Measurements from ENCODE around the gene ZC3HAV1L. TPM values are rescaled to one million over a fixed set of nuclear protein-coding genes. Genes with fewer than 3 reads are reported as not detected.

Gene ZC3HAV1L
- total and polyA plus RNA-seq, 2 experiments from 2014 or later: 2.0 to 11.3 TPM

- Histone ChIP-seq H4K20me1 (replicated peaks; ENCODE audit: insufficient read depth) (no peaks in the 10 kb centered on the region), H2AFZ (no peak overlapping the region), H3K4me1 (ENCODE audit: insufficient read depth) (no peaks in the 10 kb centered on the region; the same call in 1 of the 2 replicates), H3K9me2 (ENCODE audit: insufficient read depth) (no peaks in the 10 kb centered on the region), H3K27me3 (ENCODE audit: insufficient read depth) (no peaks in the 10 kb centered on the region), H3K36me3 (ENCODE audit: insufficient read depth) (peaks cover 9% of the 10 kb centered on the region), H3F3A (replicated peaks; ENCODE audit: low read depth) (peaks cover 6% of the 10 kb centered on the region; the same call in 1 of the 2 replicates), H3K79me2 (replicated peaks; ENCODE audit: insufficient read depth) (no peaks in the 10 kb centered on the region), H3K27ac (ENCODE audit: low read depth) (no peak overlapping the region), H3K4me3 (no peak overlapping the region), H3K4me2 (no peak overlapping the region)
- peaks cover 12% of the 10 kb centered on the region; the same call in 2 of the 3 replicates for H3K4me1 Mint-ChIP-seq
- peaks cover 15% of the 10 kb centered on the region; the same call in 2 of the 3 replicates for H3K36me3 Mint-ChIP-seq (ENCODE audit: low read depth)
- H3K4me3 Mint-ChIP-seq: no peak overlapping the region
- H3K27me3 Mint-ChIP-seq (ENCODE audit: insufficient read depth, low read depth, poor library complexity): no peaks in the 10 kb centered on the region
- H3K9me3 Mint-ChIP-seq: no peaks in the 10 kb centered on the region
- ATAC-seq (peak; percentile 27; the same call in 1 of the 3 replicates), DNase-seq (ENCODE audit: low spot score) (no peak)
- TF ChIP-seq NANOG (IDR thresholded peaks at IDR 0.05; ENCODE audit: borderline replicate concordance): no peak
- H3K27ac Mint-ChIP-seq: no peak overlapping the region
These were observed 10.3 kb upstream of the ZC3HAV1L start for GRCh38 chr7:139046143-139046542.

- peaks cover 15% of the 10 kb centered on the region; the same call in 2 of the 3 replicates for H3K36me3 Mint-ChIP-seq (ENCODE audit: low read depth)
- Histone ChIP-seq H2AFZ (no peak overlapping the region), H3K4me3 (no peak overlapping the region), H3K27ac (ENCODE audit: low read depth) (no peak overlapping the region), H3F3A (replicated peaks; ENCODE audit: low read depth) (peaks cover 6% of the 10 kb centered on the region; the same call in 1 of the 2 replicates), H3K36me3 (ENCODE audit: insufficient read depth) (peaks cover 9% of the 10 kb centered on the region), H3K27me3 (ENCODE audit: insufficient read depth) (no peaks in the 10 kb centered on the region), H3K79me2 (replicated peaks; ENCODE audit: insufficient read depth) (no peaks in the 10 kb centered on the region), H4K20me1 (replicated peaks; ENCODE audit: insufficient read depth) (no peaks in the 10 kb centered on the region), H3K4me2 (no peak overlapping the region), H3K4me1 (ENCODE audit: insufficient read depth) (no peaks in the 10 kb centered on the region; the same call in 1 of the 2 replicates), H3K9me2 (ENCODE audit: insufficient read depth) (no peaks in the 10 kb centered on the region)
- peaks cover 12% of the 10 kb centered on the region; the same call in 2 of the 3 replicates for H3K4me1 Mint-ChIP-seq
- H3K27ac Mint-ChIP-seq: no peak overlapping the region
- TF ChIP-seq CREB1 (CRISPR knock-in tag; IDR thresholded peaks at IDR 0.05; ENCODE audit: low read depth): no peak
- TF ChIP-seq ETS1 (IDR thresholded peaks at IDR 0.05): no peak
- TF ChIP-seq CTCF (conservative IDR thresholded peaks at IDR 0.05; ENCODE audit: low read depth in 2 of 2): no peak
- no peak for TF ChIP-seq NANOG (IDR thresholded peaks at IDR 0.05; ENCODE audit: borderline replicate concordance)
- no peak for TF ChIP-seq STAT1 (IDR thresholded peaks at IDR 0.05; ENCODE audit: unreplicated experiment)
- no peak for TF ChIP-seq POLR2AphosphoS5 (IDR thresholded peaks at IDR 0.05; ENCODE audit: low read depth)
- TF ChIP-seq ZNF114 (CRISPR knock-in tag; IDR thresholded peaks at IDR 0.05): no peak
- TF ChIP-seq EZH2 (IDR thresholded peaks at IDR 0.05; ENCODE audit: low read depth, unreplicated experiment): no peak
- TF ChIP-seq EZH2phosphoT487 (IDR thresholded peaks at IDR 0.05; ENCODE audit: unreplicated experiment): no peak
- no peak for TF ChIP-seq JUNB (IDR thresholded peaks at IDR 0.05; ENCODE audit: unreplicated experiment)
- TF ChIP-seq ZNF331 (CRISPR knock-in tag; IDR thresholded peaks at IDR 0.05; ENCODE audit: low read depth): no peak
- no peak for TF ChIP-seq REST (IDR thresholded peaks at IDR 0.05; ENCODE audit: unreplicated experiment)
- H3K4me3 Mint-ChIP-seq: no peak overlapping the region
- ATAC-seq (no peak), DNase-seq (ENCODE audit: low spot score) (no peak)
- H3K27me3 Mint-ChIP-seq (ENCODE audit: insufficient read depth, low read depth, poor library complexity): peaks cover 6% of the 10 kb centered on the region
- H3K9me3 Mint-ChIP-seq: no peaks in the 10 kb centered on the region
These were observed 9.3 kb upstream of the ZC3HAV1L start for GRCh38 chr7:139044813-139045794.

All from GM23338 (cell line).